Central memory CD4-positive, alpha-beta T cell (primary cell): ENCODE results near the gene PHYHIPL.

ENCODE experiments used
- DNase-seq: peaks from one replicate; pipeline ENCODE4 v3.0.0; 2022
- total RNA-seq, 3 experiments: gene quantifications; one replicate each; lab custom pipeline; 2026; lab: John Stamatoyannopoulos, UW

Gene PHYHIPL
- total RNA-seq: 0 to 0.19 (median 0) reads per million in 3 experiments

DNA sequence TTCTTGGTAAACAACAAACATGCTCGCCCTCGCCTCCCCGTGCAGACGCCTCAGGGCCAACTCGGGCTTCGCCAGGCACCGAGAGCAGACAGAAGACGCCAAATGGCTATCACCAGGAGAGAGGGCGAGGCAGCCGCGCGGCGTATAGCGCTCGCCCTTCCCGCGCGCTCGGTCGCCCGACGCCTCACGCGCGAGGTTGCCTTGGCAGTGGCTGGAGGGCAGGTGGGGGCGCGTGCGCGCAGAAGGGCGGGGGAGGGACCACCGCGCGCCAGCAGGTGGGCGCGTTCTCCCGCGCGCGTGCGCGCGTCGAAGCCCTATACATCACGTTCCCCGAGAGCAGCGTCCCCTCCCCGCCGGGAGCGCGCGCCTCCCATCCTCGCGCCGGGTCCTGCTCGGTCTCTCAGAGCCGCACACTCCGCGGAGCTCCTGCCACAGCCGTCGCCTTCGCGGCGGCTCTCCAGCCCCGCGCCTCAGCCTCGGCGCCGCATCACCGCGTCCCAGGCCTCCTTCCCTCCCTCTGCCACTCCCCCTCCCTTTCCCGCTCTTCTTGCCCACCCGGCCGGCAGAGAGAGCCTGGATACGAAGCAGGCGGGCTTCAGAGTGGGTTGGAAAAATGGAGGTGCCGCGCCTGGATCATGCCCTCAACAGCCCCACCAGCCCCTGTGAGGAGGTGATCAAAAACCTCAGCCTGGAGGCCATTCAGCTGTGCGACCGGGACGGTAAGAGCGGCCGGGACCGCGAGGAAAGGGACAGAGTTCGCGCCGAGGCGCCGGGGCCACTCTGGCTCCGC, at the start of gene PHYHIPL:
TSS of gene PHYHIPL (plus strand) at position 403 of the 790 bp plus-strand sequence. CDS start at position 614, 211 bp downstream.
- DNase-seq: no peak

GRCh38 chr10:59126991-59127390, 49.5 kb upstream of the PHYHIPL start:
- DNase-seq: no peak

DNA sequence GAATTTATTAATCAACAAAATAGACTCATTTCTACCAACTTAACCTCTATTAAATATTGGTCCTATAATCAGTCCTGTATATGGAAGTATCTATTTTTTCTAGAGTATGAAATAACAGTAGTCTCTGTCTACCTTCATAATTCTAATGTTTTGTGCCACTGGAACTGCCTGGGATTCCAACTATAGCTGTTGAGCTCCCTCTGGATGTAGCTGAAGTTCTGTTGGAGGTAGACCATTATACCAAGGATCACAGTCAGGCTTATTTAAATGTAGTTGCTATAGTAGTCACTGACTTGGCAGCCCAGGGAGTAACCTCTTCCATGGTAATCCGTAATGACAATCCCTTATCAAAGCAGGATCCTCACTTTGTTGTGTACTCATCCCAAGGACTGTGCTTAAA, 48.5 kb upstream of the PHYHIPL start:
- no peak for DNase-seq

GRCh38 chr10:59129867-59130266, 46.6 kb upstream of the PHYHIPL start:
- DNase-seq: no peak

GRCh38 chr10:59131666-59132065, 44.8 kb upstream of the PHYHIPL start:
- DNase-seq: no peak

- no peak for DNase-seq
Measured at GRCh38 chr10:59133841-59134593, 42.4 kb upstream of the PHYHIPL start.

GRCh38 chr10:59134785-59135184, 41.7 kb upstream of the PHYHIPL start:
- no peak for DNase-seq

DNA sequence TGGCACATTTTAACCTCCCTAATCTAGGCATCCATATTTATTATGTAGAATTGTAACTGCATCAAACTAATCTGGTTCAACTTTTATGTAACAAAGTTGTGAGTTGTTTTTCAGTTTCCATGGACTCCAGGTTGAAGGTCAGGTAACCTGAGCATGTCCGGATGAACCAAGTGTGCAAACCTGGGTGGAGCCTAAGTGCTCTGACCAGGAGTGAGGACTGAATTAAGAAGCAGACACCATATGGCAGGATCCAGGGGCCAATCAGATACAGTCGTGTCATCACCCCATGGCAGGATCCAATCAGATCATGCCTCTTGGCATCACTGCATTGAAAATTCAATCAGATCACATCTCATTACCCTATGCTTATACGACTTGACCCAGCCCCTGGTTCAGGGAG, 41.2 kb upstream of the PHYHIPL start:
- no peak for DNase-seq

DNA sequence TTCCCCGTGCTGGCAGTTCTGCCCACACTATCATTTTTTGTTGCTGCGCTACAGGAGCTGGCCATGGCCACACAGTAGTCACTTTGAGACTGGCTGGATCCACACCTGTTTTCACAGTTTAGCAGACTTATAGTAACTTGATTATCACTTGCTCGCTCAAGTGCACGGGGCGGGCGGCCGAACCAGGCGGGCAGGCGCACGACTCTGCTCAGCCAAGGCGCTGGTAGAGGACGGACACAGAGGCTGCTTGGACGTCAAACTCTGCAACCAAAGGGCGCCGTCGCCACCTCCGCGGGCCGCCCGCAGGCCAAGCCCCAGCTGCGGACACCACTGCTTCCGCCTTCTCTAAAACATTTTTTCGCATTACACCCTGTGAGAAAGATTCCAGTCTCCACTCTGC, 38.4 kb upstream of the PHYHIPL start:
- DNase-seq: no peak

DNA sequence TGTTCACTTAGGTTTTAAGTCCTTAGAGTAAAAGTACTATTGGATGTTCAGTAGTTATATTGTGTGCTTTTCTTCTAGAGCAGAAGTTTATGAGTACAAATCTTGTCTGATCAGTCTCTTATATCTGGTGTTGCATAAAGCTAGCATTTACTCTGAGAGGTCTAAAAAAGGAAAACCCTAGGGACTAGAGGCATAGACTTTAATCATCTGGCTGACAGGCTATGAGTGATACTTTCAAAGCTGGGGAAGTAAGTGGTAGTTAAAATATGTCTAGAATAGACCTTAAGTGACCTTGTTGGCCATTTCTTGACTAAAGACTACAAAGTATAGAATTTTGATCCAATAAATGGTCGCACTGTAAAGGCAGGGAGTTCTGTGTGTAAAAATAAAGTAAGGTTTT, 32.9 kb upstream of the PHYHIPL start:
- no peak for DNase-seq

- DNase-seq: no peak
Measured at GRCh38 chr10:59148701-59149100, 27.7 kb upstream of the PHYHIPL start.

GRCh38 chr10:59155556-59155955, 20.9 kb upstream of the PHYHIPL start:
- no peak for DNase-seq

- no peak for DNase-seq
Measured at GRCh38 chr10:59167512-59167911, 8.9 kb upstream of the PHYHIPL start.

DNA sequence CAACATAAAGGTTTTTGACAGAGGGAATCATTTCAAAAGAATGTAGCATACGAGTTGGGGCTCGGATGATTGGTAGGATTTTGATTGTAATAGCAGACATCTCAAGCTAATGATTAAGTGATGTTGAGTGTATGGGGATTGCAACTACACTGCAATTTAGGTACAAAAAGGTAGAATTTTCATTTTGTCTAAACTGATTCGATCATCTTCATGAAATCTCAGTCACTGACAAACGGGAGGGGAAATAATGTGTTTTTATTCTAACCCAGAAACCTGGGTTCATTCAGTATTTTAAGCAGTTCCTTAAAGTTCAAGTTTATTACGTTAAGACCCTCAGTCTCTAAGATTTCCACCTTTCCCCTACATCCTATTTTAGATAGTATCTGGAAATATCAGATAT, 3.9 kb upstream of the PHYHIPL start:
- no peak for DNase-seq

- DNase-seq: no peak
Measured at GRCh38 chr10:59173414-59173813, 3.0 kb upstream of the PHYHIPL start.

- DNase-seq: no peak
Measured at GRCh38 chr10:59175538-59176240, 754 bp upstream of the PHYHIPL start.

DNA sequence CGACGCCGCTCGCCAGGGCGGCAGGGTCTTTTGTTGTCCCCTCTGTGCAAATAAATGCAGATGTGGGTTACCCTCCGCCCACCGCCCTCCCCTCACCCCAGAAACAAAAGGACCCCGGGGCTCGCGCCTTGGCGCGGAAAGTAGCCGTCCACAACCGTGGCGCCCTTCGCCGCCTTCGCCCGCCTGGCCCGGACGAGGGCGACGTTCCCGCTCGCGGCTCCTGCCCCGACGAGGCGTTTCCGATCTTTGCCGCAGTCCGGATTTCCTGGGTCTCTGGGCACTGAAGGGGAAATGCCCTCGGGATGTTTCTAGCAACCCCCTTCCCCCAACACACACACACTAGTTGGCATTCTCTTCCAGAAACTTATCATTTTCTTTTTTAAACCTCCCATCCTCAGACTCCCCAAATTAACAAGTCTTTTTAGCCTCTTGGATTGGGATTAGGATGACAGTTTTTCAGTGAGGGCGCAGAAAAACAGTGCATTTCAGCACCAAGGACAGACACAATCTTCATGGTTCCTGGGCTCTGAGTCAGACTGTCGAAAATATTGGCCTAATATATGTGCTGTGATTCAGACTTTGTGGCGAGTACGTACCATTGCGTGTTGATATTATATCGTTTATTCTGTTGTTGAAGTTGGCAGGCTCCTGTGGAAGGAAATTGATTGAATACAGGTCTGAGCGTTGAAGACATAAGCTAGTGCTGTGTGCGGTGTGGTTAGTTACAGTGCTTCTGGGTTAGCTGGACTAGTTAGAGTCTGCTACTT, 771 bp downstream of the PHYHIPL start:
- no peak for DNase-seq

DNA sequence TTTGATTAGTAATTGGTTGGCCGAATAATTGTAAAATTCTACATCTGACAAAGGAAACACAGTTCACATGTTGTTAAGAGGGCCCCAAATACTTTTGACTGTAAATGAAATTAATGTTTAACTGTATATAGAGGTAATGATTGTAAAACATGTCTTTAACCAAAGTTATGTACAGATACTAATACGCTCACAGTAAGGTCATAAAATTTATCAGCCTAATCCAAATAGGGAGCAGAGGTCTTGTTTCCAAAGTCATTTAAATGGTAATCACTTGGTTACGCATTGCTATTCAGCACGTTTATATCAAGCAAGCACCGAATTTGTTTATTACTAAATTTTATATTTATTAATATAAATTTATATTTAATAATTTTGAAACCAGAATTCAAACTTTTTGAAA, 1.4 kb downstream of the PHYHIPL start:
- DNase-seq: no peak

DNA sequence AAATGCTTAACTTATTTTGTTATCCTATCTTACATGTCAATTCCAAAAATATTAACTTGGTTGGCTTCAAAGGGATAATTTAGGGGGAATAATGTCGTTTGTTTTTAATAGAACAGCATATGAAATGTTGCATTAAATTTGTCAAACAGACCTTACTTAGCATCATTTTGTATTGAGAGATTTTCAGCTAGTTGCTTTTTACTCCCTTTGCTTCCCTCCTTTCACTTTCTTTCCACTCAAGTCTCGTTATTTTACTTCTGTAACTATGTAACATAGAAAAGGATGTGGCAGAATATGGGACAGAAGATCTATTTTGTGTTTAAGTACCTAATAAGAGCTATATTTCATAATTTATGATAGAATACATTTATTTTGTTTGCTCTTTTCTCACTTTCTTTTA, 2.6 kb downstream of the PHYHIPL start:
- no peak for DNase-seq

DNA sequence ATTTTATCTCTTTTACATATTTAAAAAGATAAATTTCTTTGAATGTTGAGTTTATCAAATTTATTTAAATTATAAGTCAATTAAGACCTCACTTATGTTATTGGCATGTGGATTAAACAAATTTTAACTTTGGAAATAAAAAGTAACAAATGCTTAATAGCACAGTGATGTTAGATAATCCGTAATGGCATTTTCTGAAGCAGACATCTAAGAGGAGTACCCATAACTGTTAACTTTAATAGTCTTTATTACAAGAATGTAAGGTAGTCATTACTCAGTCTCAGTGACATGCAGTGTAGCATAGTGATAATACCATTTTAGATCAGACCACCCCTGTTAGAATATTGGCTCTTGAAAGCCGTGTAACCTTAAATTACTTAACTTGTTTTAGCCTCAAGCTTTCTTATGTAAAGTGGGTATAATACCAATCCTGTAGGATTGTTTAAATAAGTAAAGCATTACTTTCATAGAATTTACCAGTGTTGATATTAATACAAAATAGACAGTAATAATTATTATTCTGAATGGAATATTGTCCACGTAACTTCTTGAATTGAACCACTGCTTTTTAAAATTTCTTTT, 4.3 kb downstream of the PHYHIPL start:
- DNase-seq: no peak

GRCh38 chr10:59181668-59182067, 5.2 kb downstream of the PHYHIPL start:
- no peak for DNase-seq

DNA sequence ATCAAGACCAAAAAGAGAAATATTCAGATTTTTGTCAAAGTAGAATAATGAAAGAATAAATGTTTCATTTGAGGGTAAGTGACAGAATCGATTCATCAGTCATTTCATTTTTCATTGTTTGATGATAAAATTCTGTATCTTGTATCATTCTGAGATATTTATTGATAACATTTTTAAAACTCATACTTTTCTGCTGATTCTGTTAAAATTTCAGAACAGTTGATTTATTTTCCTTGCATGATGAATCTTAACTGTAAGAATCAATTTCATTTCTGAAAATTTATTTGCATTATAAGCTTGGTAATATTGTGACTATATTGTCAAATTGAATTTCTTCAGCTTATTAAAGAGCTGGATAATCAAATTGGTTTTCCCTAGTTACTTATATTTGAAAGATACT, 13.9 kb downstream of the PHYHIPL start:
- DNase-seq: no peak
